ENCODE data around the gene RPL27A. TPM values are rescaled to one million over a fixed set of nuclear protein-coding genes. Genes with fewer than 3 reads are reported as not detected.

RPL27A gene
- total RNA-seq, 1 donor from 2014 or later, result 1,116 TPM

GRCh38 chr11:8717876-8718753 lies 35.5 kb downstream of the RPL27A start:
- H3K36me3 Mint-ChIP-seq, result peaks cover 42% of the 10 kb centered on the region
- H3K27ac Mint-ChIP-seq, result peak overlapping the region; percentile 94
- TF ChIP-seq EZH2phosphoT487 (IDR thresholded peaks at IDR 0.05) (no peak), EZH2 (IDR thresholded peaks at IDR 0.05) (no peak), CTCF (IDR thresholded peaks at IDR 0.05) (no peak)
- Histone ChIP-seq H3K4me3 (no peak overlapping the region), H3K36me3 (no peaks in the 10 kb centered on the region), H4K20me1 (ENCODE audit: low read depth) (no peaks in the 10 kb centered on the region), H3K9me3 (ENCODE audit: low read depth) (no peaks in the 10 kb centered on the region), H3K4me1 (peaks cover 37% of the 10 kb centered on the region), H3F3A (ENCODE audit: low read depth) (peaks cover 17% of the 10 kb centered on the region), H3K27me3 (no peaks in the 10 kb centered on the region), H3K27ac (no peak overlapping the region), H3K79me2 (ENCODE audit: low read depth) (no peaks in the 10 kb centered on the region), H2AFZ (replicated peaks) (no peak overlapping the region), H3K4me2 (no peak overlapping the region), H3K9ac (no peak overlapping the region)
- peaks cover 60% of the 10 kb centered on the region for H3K4me1 Mint-ChIP-seq
- DNase-seq (ENCODE audit: low spot score), result no peak
- peaks cover 8% of the 10 kb centered on the region for H3K27me3 Mint-ChIP-seq (ENCODE audit: insufficient read depth, low read depth)
- peak overlapping the region; percentile 21 for H3K4me3 Mint-ChIP-seq
- H3K9me3 Mint-ChIP-seq, result no peaks in the 10 kb centered on the region

DNA sequence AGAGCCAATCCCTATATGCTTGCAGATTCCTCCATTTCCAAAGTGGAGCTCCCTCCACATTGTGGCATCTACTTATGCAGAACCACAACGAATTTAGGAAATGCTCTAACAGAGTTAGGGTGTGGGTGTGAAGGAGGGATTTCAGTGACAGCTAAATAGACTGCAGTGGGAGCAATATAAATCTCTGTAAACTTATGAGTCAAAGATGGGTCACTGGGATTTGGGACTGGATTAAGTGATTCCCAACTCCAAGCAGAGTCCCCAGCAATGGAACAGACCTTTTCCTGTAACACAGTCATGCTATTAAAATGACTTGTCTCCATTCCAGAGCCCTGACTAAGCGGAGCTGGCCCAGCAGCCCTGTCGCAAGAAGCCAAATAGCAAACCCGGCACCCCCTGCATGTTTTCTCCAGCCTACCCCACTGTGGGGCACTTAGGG lies 36.6 kb downstream of the RPL27A start:
- TF ChIP-seq EZH2phosphoT487 (IDR thresholded peaks at IDR 0.05) (no peak), CTCF (IDR thresholded peaks at IDR 0.05) (no peak), EZH2 (IDR thresholded peaks at IDR 0.05) (no peak)
- Histone ChIP-seq H3K4me1 (peaks cover 48% of the 10 kb centered on the region), H3K36me3 (no peaks in the 10 kb centered on the region), H3K9ac (no peak overlapping the region), H3K4me3 (no peak overlapping the region), H2AFZ (replicated peaks) (no peak overlapping the region), H3K9me3 (ENCODE audit: low read depth) (no peaks in the 10 kb centered on the region), H3K4me2 (no peak overlapping the region), H3F3A (ENCODE audit: low read depth) (peaks cover 27% of the 10 kb centered on the region), H3K27ac (no peak overlapping the region), H3K27me3 (no peaks in the 10 kb centered on the region), H3K79me2 (ENCODE audit: low read depth) (no peaks in the 10 kb centered on the region), H4K20me1 (ENCODE audit: low read depth) (no peaks in the 10 kb centered on the region)
- H3K9me3 Mint-ChIP-seq, result no peaks in the 10 kb centered on the region
- H3K4me3 Mint-ChIP-seq, result no peak overlapping the region
- H3K4me1 Mint-ChIP-seq, result peaks cover 69% of the 10 kb centered on the region
- peaks cover 42% of the 10 kb centered on the region for H3K36me3 Mint-ChIP-seq
- H3K27me3 Mint-ChIP-seq (ENCODE audit: insufficient read depth, low read depth), result peaks cover 8% of the 10 kb centered on the region
- peak overlapping the region; percentile 83 for H3K27ac Mint-ChIP-seq
- DNase-seq (ENCODE audit: low spot score), result no peak

- TF ChIP-seq EZH2phosphoT487 (IDR thresholded peaks at IDR 0.05), result no peak
- Mint-ChIP-seq H3K4me1 (peaks cover 73% of the 10 kb centered on the region), H3K27ac (peak overlapping the region; percentile 46), H3K36me3 (peaks cover 41% of the 10 kb centered on the region), H3K4me3 (no peak overlapping the region), H3K9me3 (no peaks in the 10 kb centered on the region), H3K27me3 (ENCODE audit: insufficient read depth, low read depth) (peaks cover 8% of the 10 kb centered on the region)
- H3K9ac ChIP-seq, result no peak overlapping the region
- peaks cover 30% of the 10 kb centered on the region for H3F3A ChIP-seq (ENCODE audit: low read depth)
- H3K4me3 ChIP-seq, result no peak overlapping the region
- no peak overlapping the region for H3K27ac ChIP-seq
- H3K4me1 ChIP-seq, result peaks cover 53% of the 10 kb centered on the region
- no peak for DNase-seq (ENCODE audit: low spot score)
- no peaks in the 10 kb centered on the region for H3K9me3 ChIP-seq (ENCODE audit: low read depth)
- no peak overlapping the region for H3K4me2 ChIP-seq
- H4K20me1 ChIP-seq (ENCODE audit: low read depth), result no peaks in the 10 kb centered on the region
- H2AFZ ChIP-seq (replicated peaks), result no peak overlapping the region
- no peaks in the 10 kb centered on the region for H3K36me3 ChIP-seq
- H3K27me3 ChIP-seq, result no peaks in the 10 kb centered on the region
- no peaks in the 10 kb centered on the region for H3K79me2 ChIP-seq (ENCODE audit: low read depth)
Observed at GRCh38 chr11:8719721-8720120, 37.1 kb downstream of the RPL27A start.

DNA sequence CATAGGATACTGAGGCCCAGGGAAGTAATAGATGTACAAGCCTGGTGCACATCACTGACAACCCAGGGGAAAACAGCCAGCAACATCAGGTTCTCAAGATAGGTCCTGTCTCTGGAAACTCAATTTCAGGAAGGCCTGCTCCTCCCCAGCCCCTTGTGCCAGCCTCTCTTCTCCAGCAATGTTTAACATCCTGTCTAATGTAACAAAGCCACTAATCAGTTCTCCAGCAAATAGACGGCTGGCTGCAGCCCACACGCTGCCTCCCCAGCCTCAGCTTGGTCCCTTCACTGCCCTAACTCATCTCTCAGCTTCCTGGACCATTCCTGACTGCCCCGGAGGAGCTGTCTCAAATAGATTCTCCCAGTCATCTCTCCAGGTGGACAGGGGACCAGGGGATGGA lies 37.8 kb downstream of the RPL27A start:
- Histone ChIP-seq H3K4me1 (peaks cover 53% of the 10 kb centered on the region), H3K79me2 (ENCODE audit: low read depth) (no peaks in the 10 kb centered on the region), H4K20me1 (ENCODE audit: low read depth) (no peaks in the 10 kb centered on the region), H3K27me3 (no peaks in the 10 kb centered on the region), H3F3A (ENCODE audit: low read depth) (peaks cover 30% of the 10 kb centered on the region), H3K9ac (no peak overlapping the region), H3K27ac (peak overlapping the region; percentile 47), H3K9me3 (ENCODE audit: low read depth) (no peaks in the 10 kb centered on the region), H3K36me3 (no peaks in the 10 kb centered on the region), H3K4me3 (no peak overlapping the region), H2AFZ (replicated peaks) (no peak overlapping the region), H3K4me2 (peak overlapping the region; percentile 44)
- TF ChIP-seq EZH2 (IDR thresholded peaks at IDR 0.05) (no peak), EZH2phosphoT487 (IDR thresholded peaks at IDR 0.05) (no peak), CTCF (IDR thresholded peaks at IDR 0.05) (no peak)
- no peak for DNase-seq (ENCODE audit: low spot score)
- Mint-ChIP-seq H3K27ac (peak overlapping the region; percentile 89), H3K4me3 (no peak overlapping the region), H3K27me3 (ENCODE audit: insufficient read depth, low read depth) (peaks cover 8% of the 10 kb centered on the region), H3K4me1 (peaks cover 74% of the 10 kb centered on the region), H3K36me3 (peaks cover 41% of the 10 kb centered on the region), H3K9me3 (no peaks in the 10 kb centered on the region)

Measured in neural progenitor cell (in vitro differentiated cells).